Activated T-helper 1 cell treated with anti-CD3 and anti-CD28 coated beads, Interleukin-12 subunit alpha, Interleukin-12 subunit beta, Interleukin-2, Interleukin-4 antibody, amounts not matched to agents 30 ng/mL and 10 ng/mL and 1 ng/mL, durations not matched to agents 14 hours and 24 hours and 36 hours (primary cell): ENCODE measurements around the gene PSD4. TPM values are rescaled to one million over a fixed set of nuclear protein-coding genes. Genes with fewer than 3 reads are reported as not detected.

Source experiments
- DNase-seq: peaks from one replicate; pipeline ENCODE4 v3.0.0; 2021; ENCODE audit warnings: low spot score
- H3K27ac Mint-ChIP-seq: one replicate; pipeline ENCODE4 v1.8.0; 2021; ENCODE audit warnings: mild to moderate bottlenecking, mixed read lengths
- H3K27me3 Mint-ChIP-seq: one replicate; pipeline ENCODE4 v1.8.0; 2022; ENCODE audit warnings: mild to moderate bottlenecking, moderate library complexity, mixed read lengths; ENCODE audit not compliant: insufficient read depth
- H3K36me3 Mint-ChIP-seq: one replicate; pipeline ENCODE4 v1.8.0; 2021; ENCODE audit warnings: low read depth, mixed read lengths
- H3K4me1 Mint-ChIP-seq: one replicate; pipeline ENCODE4 v1.8.0; 2021; ENCODE audit warnings: low read depth, mixed read lengths
- H3K4me3 Mint-ChIP-seq: one replicate; pipeline ENCODE4 v1.8.0; 2021; ENCODE audit warnings: mild to moderate bottlenecking, moderate library complexity, mixed read lengths
- H3K9me3 Mint-ChIP-seq: one replicate; pipeline ENCODE4 v1.8.0; 2021; ENCODE audit warnings: mixed read lengths
- intact Hi-C: fragments of 100-400 bp; cut with micrococcal nuclease; formaldehyde crosslinking; loops from one replicate; pipeline ENCODE4 v1.15.1; 2024
- total RNA-seq: library from RNA; stranded (reverse); gene quantifications from 2 replicates; pipeline ENCODE4 v1.2.3, GENCODE V29; 2022

Gene PSD4
- total RNA-seq, 1 donor from 2014 or later, result 257 TPM

- H3K27ac Mint-ChIP-seq, result peak overlapping the region; percentile 38
- DNase-seq, result no peak
- no peaks in the 10 kb centered on the region for H3K9me3 Mint-ChIP-seq
- intact Hi-C loops, result no loop called here
- no peaks in the 10 kb centered on the region for H3K27me3 Mint-ChIP-seq
- H3K4me3 Mint-ChIP-seq, result no peak overlapping the region
- peaks cover 59% of the 10 kb centered on the region for H3K36me3 Mint-ChIP-seq
- H3K4me1 Mint-ChIP-seq, result peaks cover 78% of the 10 kb centered on the region
Observed at GRCh38 chr2:113185664-113186432, 12.1 kb downstream of the PSD4 start.

GRCh38 chr2:113186433-113186796 lies 12.6 kb downstream of the PSD4 start:
- H3K27me3 Mint-ChIP-seq, result no peaks in the 10 kb centered on the region

DNA sequence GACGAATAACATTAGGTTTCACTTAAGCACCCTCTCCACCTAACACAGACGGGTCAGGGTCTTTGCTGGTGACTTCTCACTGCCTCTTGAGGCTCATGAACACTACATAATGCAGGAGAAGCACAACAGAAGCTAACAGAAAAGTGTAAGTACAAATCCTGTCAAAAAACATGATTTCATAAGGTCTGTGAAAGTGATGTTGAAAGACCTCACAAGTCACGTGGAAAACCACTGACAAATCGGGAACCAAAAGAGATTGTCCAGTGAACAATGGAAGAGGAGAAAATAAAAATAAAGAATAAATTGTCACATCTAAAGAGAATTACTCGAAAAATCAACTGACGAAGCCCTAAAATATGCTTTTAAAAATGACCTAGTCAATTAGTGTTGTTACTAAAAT lies 14.0 kb downstream of the PSD4 start:
- Mint-ChIP-seq H3K27me3 (no peaks in the 10 kb centered on the region), H3K27ac (peak overlapping the region; percentile 10), H3K36me3 (peaks cover 51% of the 10 kb centered on the region), H3K4me1 (peaks cover 63% of the 10 kb centered on the region), H3K4me3 (no peak overlapping the region), H3K9me3 (no peaks in the 10 kb centered on the region)
- no peak for DNase-seq
- intact Hi-C loops, result no loop called here

More at GRCh38 chr2:113186433-113186796, 12.6 kb downstream of the PSD4 start:
- H3K36me3 Mint-ChIP-seq, result peaks cover 57% of the 10 kb centered on the region
- H3K9me3 Mint-ChIP-seq, result no peaks in the 10 kb centered on the region
- no peak for DNase-seq
- H3K4me3 Mint-ChIP-seq, result no peak overlapping the region
- peaks cover 73% of the 10 kb centered on the region for H3K4me1 Mint-ChIP-seq
- intact Hi-C loops, result no loop called here
- peak overlapping the region; percentile 38 for H3K27ac Mint-ChIP-seq

GRCh38 chr2:113190871-113191270 lies 17.1 kb downstream of the PSD4 start:
- DNase-seq, result no peak
- no peaks in the 10 kb centered on the region for H3K27me3 Mint-ChIP-seq
- no peak overlapping the region for H3K4me3 Mint-ChIP-seq
- peaks cover 60% of the 10 kb centered on the region for H3K36me3 Mint-ChIP-seq
- H3K27ac Mint-ChIP-seq, result peak overlapping the region; percentile 34
- intact Hi-C loops, result no loop called here
- no peaks in the 10 kb centered on the region for H3K9me3 Mint-ChIP-seq
- peaks cover 66% of the 10 kb centered on the region for H3K4me1 Mint-ChIP-seq

GRCh38 chr2:113192459-113193100 lies 18.8 kb downstream of the PSD4 start:
- H3K9me3 Mint-ChIP-seq, result no peaks in the 10 kb centered on the region
- H3K4me1 Mint-ChIP-seq, result peaks cover 70% of the 10 kb centered on the region
- peak overlapping the region; percentile 42 for H3K27ac Mint-ChIP-seq
- H3K36me3 Mint-ChIP-seq, result peaks cover 68% of the 10 kb centered on the region
- no peak overlapping the region for H3K4me3 Mint-ChIP-seq
- no peak for DNase-seq
- no peaks in the 10 kb centered on the region for H3K27me3 Mint-ChIP-seq
- intact Hi-C loops, result no loop called here

- Mint-ChIP-seq H3K27me3 (no peaks in the 10 kb centered on the region), H3K36me3 (peaks cover 60% of the 10 kb centered on the region), H3K4me1 (peaks cover 42% of the 10 kb centered on the region), H3K9me3 (no peaks in the 10 kb centered on the region), H3K4me3 (peak overlapping the region; percentile 2), H3K27ac (peak overlapping the region; percentile 41)
- intact Hi-C loops, result loop anchor here (5.0 kb wide), 1 partner anchor 39 kb away; no protein-coding TSS in a partner anchor
- no peak for DNase-seq
Observed at GRCh38 chr2:113195923-113196501, 22.2 kb downstream of the PSD4 start.

GRCh38 chr2:113196839-113197238 lies 23.1 kb downstream of the PSD4 start:
- peaks cover 60% of the 10 kb centered on the region for H3K36me3 Mint-ChIP-seq
- H3K27me3 Mint-ChIP-seq, result no peaks in the 10 kb centered on the region
- H3K27ac Mint-ChIP-seq, result peak overlapping the region; percentile 41
- no peaks in the 10 kb centered on the region for H3K9me3 Mint-ChIP-seq
- DNase-seq, result no peak
- intact Hi-C loops, result loop anchor here (5.0 kb wide), 1 partner anchor 40 kb away; no protein-coding TSS in a partner anchor
- peak overlapping the region; percentile 2 for H3K4me3 Mint-ChIP-seq
- H3K4me1 Mint-ChIP-seq, result peaks cover 42% of the 10 kb centered on the region

GRCh38 chr2:113197347-113198047 lies 23.7 kb downstream of the PSD4 start:
- Mint-ChIP-seq H3K27me3 (no peaks in the 10 kb centered on the region), H3K9me3 (no peaks in the 10 kb centered on the region), H3K36me3 (peaks cover 60% of the 10 kb centered on the region), H3K27ac (peak overlapping the region; percentile 41), H3K4me3 (no peak overlapping the region), H3K4me1 (peaks cover 42% of the 10 kb centered on the region)
- DNase-seq, result no peak
- intact Hi-C loops, result loop anchor here (5.0 kb wide), 1 partner anchor 40 kb away; no protein-coding TSS in a partner anchor

- Mint-ChIP-seq H3K27me3 (no peaks in the 10 kb centered on the region), H3K4me1 (peaks cover 47% of the 10 kb centered on the region)
- intact Hi-C loops, result loop anchor here (5.0 kb wide), 1 partner anchor 41 kb away; no protein-coding TSS in a partner anchor
Observed at GRCh38 chr2:113198048-113198789, 24.4 kb downstream of the PSD4 start.

DNA sequence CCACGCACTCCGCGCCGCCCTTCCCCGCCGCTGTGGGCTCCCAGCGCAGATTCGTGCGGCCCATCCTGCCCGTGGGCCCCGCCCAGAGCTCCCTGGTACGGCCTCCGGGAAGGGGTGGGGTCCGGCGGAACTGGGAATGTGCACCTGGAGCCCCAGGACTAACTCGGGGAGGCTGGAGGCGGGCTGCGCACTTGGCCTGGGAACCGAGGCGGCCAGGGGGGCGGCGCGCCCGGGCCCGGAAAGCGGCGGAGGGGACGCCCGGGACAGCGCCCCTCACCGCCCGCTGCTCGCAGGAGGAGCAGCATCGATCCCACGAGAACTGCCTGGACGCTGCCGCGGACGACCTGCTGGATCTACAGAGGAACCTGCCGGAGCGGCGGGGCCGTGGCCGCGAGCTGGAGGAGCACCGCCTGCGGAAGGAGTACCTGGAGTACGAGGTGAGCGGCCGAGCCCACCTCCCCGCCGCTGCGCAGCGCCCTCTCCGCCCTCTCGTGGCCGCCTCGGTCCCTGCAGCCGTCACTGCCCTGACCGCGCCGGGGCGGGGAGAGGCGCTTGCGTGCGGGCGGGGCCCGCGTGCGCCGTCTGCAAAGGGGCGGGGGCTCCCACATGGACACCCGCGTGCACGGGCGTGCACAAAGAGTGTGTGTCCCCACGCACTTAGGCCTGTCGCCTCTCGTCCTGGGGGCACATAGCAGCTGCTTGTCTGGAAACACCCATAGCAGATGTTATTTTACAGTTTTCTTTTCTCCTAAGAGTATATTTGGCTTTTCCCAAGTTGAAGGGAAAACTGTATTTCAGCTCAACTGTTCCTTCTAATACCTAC lies 25.2 kb downstream of the PSD4 start:
- H3K4me1 Mint-ChIP-seq, result peaks cover 45% of the 10 kb centered on the region
- intact Hi-C loops, result loop anchor here (1.0 to 5.0 kb wide), 4 partner anchors 24 to 119 kb away; no protein-coding TSS in a partner anchor
- peak; percentile 70 for DNase-seq
- H3K4me3 Mint-ChIP-seq, result no peak overlapping the region
- peak overlapping the region; percentile 40 for H3K27ac Mint-ChIP-seq
- no peaks in the 10 kb centered on the region for H3K27me3 Mint-ChIP-seq
- H3K9me3 Mint-ChIP-seq, result no peaks in the 10 kb centered on the region
- H3K36me3 Mint-ChIP-seq, result peaks cover 57% of the 10 kb centered on the region

More at GRCh38 chr2:113198048-113198789, 24.4 kb downstream of the PSD4 start:
- Mint-ChIP-seq H3K27ac (no peak overlapping the region), H3K4me3 (no peak overlapping the region), H3K36me3 (peaks cover 59% of the 10 kb centered on the region), H3K9me3 (no peaks in the 10 kb centered on the region)
- DNase-seq, result no peak

DNA sequence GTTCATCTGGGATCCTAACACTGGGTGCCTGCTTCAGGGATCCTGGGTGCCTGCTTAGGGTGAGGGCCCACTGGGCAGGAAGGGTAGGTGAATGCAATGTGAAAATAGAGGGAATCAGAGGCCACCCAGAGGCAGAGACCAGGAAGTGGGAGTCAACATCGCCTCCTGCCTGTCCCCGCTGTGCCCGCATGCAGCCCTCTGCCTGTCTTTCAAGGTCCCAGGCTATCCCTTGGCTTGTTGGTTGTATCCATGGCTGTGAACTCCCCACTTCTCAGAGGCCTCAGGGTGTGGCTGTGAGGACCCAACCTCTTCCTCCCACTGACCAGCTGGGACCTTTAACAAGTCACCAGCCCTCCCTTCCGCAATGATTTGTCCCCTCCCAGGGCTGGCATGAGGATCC lies 26.5 kb downstream of the PSD4 start:
- Mint-ChIP-seq H3K27ac (peak overlapping the region; percentile 70), H3K4me3 (no peak overlapping the region), H3K4me1 (peaks cover 37% of the 10 kb centered on the region), H3K36me3 (peaks cover 50% of the 10 kb centered on the region), H3K27me3 (no peaks in the 10 kb centered on the region), H3K9me3 (no peaks in the 10 kb centered on the region)
- no peak for DNase-seq
- intact Hi-C loops, result loop anchor here (5.0 kb wide), 1 partner anchor 192 kb away; no protein-coding TSS in a partner anchor
